ENCODE measurements around the gene UGT1A1. TPM values are rescaled to one million over a fixed set of nuclear protein-coding genes. Genes with fewer than 3 reads are reported as not detected.

The UGT1A1 gene
- total and polyA plus RNA-seq, 2 of the 13 experiments (the other 11 are each of a cell fraction or from before 2014, with no cell fraction given) = 0.69 to 0.75 TPM

DNA sequence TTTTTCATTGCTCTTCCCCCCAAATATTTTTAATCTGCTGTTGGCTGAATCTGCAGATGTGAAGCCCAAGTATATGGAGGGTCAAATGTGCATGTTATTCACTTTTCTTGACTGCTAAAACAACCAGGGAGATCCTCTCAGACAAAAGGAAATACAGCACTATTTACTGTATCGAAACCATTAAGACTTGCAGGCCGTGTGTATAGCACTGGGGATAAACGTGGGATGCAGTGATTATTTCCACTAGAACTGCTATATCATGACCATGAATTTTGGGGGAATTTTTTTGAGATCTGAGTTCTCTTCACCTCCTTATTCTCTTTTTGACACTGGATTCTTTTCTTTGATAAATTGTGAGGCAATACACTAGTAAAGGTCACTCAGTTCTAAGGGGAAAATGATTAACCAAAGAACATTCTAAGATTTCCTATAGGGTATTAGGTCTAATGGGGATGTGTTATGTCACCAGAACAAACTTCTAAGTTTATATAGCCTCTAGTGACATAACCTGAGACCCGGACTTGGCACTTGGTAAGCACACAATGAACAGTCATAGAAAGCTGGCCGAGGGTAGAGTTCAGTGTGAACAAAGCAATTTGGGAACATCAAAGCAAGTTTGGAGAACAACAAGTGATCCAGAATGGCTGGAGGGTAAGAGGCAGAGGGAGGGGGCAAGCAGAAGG is 14.9 kb upstream of the UGT1A1 start (continued):
- TF ChIP-seq, protein P1, sequence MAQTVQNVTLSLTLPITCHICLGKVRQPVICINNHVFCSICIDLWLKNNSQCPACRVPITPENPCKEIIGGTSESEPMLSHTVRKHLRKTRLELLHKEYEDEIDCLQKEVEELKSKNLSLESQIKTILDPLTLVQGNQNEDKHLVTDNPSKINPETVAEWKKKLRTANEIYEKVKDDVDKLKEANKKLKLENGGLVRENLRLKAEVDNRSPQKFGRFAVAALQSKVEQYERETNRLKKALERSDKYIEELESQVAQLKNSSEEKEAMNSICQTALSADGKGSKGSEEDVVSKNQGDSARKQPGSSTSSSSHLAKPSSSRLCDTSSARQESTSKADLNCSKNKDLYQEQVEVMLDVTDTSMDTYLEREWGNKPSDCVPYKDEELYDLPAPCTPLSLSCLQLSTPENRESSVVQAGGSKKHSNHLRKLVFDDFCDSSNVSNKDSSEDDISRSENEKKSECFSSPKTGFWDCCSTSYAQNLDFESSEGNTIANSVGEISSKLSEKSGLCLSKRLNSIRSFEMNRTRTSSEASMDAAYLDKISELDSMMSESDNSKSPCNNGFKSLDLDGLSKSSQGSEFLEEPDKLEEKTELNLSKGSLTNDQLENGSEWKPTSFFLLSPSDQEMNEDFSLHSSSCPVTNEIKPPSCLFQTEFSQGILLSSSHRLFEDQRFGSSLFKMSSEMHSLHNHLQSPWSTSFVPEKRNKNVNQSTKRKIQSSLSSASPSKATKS (CRISPR knock-in tag; IDR thresholded peaks at IDR 0.05) = 0 out of 2 replicates have a peak, but pooled peaks have one; percentile 50
- no peak for TF ChIP-seq ZNF501 (CRISPR knock-in tag; IDR thresholded peaks at IDR 0.05)
- TF ChIP-seq TMF1 (CRISPR knock-in tag; IDR thresholded peaks at IDR 0.05; ENCODE audit: low read depth) = no peak; the same call in 1 of the 2 replicates
- peak; percentile 93 for TF ChIP-seq KDM6A (CRISPR knock-in tag; IDR thresholded peaks at IDR 0.05; ENCODE audit: low read depth)
- TF ChIP-seq, protein P2, sequence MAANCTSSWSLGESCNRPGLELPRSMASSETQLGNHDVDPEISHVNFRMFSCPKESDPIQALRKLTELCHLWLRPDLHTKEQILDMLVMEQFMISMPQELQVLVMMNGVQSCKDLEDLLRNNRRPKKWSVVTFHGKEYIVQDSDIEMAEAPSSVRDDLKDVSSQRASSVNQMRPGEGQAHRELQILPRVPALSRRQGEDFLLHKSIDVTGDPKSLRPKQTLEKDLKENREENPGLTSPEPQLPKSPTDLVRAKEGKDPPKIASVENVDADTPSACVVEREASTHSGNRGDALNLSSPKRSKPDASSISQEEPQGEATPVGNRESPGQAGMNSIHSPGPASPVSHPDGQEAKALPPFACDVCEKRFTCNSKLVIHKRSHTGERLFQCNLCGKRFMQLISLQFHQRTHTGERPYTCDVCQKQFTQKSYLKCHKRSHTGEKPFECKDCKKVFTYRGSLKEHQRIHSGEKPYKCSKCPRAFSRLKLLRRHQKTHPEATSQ (CRISPR knock-in tag; IDR thresholded peaks at IDR 0.05; ENCODE audit: borderline replicate concordance) = peak; percentile 84; the same call in 1 of the 2 replicates
- TF ChIP-seq, protein P3, sequence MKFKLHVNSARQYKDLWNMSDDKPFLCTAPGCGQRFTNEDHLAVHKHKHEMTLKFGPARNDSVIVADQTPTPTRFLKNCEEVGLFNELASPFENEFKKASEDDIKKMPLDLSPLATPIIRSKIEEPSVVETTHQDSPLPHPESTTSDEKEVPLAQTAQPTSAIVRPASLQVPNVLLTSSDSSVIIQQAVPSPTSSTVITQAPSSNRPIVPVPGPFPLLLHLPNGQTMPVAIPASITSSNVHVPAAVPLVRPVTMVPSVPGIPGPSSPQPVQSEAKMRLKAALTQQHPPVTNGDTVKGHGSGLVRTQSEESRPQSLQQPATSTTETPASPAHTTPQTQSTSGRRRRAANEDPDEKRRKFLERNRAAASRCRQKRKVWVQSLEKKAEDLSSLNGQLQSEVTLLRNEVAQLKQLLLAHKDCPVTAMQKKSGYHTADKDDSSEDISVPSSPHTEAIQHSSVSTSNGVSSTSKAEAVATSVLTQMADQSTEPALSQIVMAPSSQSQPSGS (CRISPR knock-in tag; IDR thresholded peaks at IDR 0.05) = peak; percentile 92; the same call in 1 of the 2 replicates
- no peak for TF ChIP-seq MZF1 (CRISPR knock-in tag; IDR thresholded peaks at IDR 0.05; ENCODE audit: borderline replicate concordance)
- TF ChIP-seq, protein P4, sequence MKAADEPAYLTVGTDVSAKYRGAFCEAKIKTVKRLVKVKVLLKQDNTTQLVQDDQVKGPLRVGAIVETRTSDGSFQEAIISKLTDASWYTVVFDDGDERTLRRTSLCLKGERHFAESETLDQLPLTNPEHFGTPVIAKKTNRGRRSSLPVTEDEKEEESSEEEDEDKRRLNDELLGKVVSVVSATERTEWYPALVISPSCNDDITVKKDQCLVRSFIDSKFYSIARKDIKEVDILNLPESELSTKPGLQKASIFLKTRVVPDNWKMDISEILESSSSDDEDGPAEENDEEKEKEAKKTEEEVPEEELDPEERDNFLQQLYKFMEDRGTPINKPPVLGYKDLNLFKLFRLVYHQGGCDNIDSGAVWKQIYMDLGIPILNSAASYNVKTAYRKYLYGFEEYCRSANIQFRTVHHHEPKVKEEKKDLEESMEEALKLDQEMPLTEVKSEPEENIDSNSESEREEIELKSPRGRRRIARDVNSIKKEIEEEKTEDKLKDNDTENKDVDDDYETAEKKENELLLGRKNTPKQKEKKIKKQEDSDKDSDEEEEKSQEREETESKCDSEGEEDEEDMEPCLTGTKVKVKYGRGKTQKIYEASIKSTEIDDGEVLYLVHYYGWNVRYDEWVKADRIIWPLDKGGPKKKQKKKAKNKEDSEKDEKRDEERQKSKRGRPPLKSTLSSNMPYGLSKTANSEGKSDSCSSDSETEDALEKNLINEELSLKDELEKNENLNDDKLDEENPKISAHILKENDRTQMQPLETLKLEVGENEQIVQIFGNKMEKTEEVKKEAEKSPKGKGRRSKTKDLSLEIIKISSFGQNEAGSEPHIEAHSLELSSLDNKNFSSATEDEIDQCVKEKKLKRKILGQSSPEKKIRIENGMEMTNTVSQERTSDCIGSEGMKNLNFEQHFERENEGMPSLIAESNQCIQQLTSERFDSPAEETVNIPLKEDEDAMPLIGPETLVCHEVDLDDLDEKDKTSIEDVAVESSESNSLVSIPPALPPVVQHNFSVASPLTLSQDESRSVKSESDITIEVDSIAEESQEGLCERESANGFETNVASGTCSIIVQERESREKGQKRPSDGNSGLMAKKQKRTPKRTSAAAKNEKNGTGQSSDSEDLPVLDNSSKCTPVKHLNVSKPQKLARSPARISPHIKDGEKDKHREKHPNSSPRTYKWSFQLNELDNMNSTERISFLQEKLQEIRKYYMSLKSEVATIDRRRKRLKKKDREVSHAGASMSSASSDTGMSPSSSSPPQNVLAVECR (CRISPR knock-in tag; IDR thresholded peaks at IDR 0.05; ENCODE audit: borderline replicate concordance) = peak; percentile 58; the same call in 1 of the 2 replicates
- TF ChIP-seq, protein P5, sequence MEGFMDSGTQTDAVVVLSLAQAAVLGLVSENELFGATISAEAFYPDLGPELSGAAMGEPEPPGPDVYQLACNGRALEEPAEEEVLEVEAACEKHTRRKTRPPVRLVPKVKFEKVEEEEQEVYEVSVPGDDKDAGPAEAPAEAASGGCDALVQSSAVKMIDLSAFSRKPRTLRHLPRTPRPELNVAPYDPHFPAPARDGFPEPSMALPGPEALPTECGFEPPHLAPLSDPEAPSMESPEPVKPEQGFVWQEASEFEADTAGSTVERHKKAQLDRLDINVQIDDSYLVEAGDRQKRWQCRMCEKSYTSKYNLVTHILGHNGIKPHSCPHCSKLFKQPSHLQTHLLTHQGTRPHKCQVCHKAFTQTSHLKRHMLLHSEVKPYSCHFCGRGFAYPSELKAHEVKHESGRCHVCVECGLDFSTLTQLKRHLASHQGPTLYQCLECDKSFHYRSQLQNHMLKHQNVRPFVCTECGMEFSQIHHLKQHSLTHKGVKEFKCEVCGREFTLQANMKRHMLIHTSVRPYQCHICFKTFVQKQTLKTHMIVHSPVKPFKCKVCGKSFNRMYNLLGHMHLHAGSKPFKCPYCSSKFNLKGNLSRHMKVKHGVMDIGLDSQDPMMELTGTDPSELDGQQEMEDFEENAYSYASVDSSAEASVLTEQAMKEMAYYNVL (CRISPR knock-in tag; IDR thresholded peaks at IDR 0.05; ENCODE audit: borderline replicate concordance) = peak; percentile 94
- TF ChIP-seq FOXC1 (CRISPR knock-in tag; IDR thresholded peaks at IDR 0.05; ENCODE audit: borderline replicate concordance) = peak; percentile 69; the same call in 1 of the 2 replicates
- TF ChIP-seq, protein P6, sequence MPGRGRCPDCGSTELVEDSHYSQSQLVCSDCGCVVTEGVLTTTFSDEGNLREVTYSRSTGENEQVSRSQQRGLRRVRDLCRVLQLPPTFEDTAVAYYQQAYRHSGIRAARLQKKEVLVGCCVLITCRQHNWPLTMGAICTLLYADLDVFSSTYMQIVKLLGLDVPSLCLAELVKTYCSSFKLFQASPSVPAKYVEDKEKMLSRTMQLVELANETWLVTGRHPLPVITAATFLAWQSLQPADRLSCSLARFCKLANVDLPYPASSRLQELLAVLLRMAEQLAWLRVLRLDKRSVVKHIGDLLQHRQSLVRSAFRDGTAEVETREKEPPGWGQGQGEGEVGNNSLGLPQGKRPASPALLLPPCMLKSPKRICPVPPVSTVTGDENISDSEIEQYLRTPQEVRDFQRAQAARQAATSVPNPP (CRISPR knock-in tag; IDR thresholded peaks at IDR 0.05) = peak; percentile 82
- 0 out of 2 replicates have a peak, but pooled peaks have one; percentile 73 for TF ChIP-seq ZNF33B (CRISPR knock-in tag; IDR thresholded peaks at IDR 0.05)
